Cardiac fibroblast (primary cell): ENCODE measurements around the gene TENT5C.

ENCODE experiments used
- DNase-seq, 2 donors: peaks; one replicate each; pipeline versions ENCODE4 v3.0.0 to v3.0.0-alpha.2; 2010; ENCODE audit warnings: low read depth in 2 of 2
- H3K4me3 ChIP-seq, 2 donors: replicated peaks in 1 of 2; 1 replicate in 1 of 2; 2 replicates in 1 of 2; pipeline ENCODE4 v1.5.1; 2011; ENCODE audit warnings: low read depth in 2 of 2, low read length in 2 of 2, mild to moderate bottlenecking in 2 of 2, moderate library complexity in 1 of 2
- CTCF ChIP-seq: IDR thresholded peaks from one replicate; pipeline ENCODE4 v1.5.1; 2011; ENCODE audit warnings: low read depth, mild to moderate bottlenecking, low read length, inconsistent platforms

Gene TENT5C

GRCh38 chr1:117638759-117639158 lies 32.9 kb downstream of the TENT5C start:
- TF ChIP-seq CTCF: no peak

GRCh38 chr1:117639741-117640140 lies 33.9 kb downstream of the TENT5C start:
- TF ChIP-seq CTCF: no peak
- no peak overlapping the region for H3K4me3 ChIP-seq
- DNase-seq: no peak

More at GRCh38 chr1:117638759-117639158, 32.9 kb downstream of the TENT5C start:
- no peak overlapping the region for H3K4me3 ChIP-seq
- DNase-seq: no peak

GRCh38 chr1:117641536-117641935 lies 35.7 kb downstream of the TENT5C start:
- H3K4me3 ChIP-seq: no peak overlapping the region
- no peak for TF ChIP-seq CTCF
- no peak for DNase-seq

GRCh38 chr1:117642963-117643362 lies 37.1 kb downstream of the TENT5C start:
- H3K4me3 ChIP-seq: no peak overlapping the region
- no peak for TF ChIP-seq CTCF
- DNase-seq: no peak

GRCh38 chr1:117643601-117644000 lies 37.8 kb downstream of the TENT5C start:
- TF ChIP-seq CTCF: no peak
- no peak overlapping the region for H3K4me3 ChIP-seq
- no peak for DNase-seq

- TF ChIP-seq CTCF: no peak
- DNase-seq: no peak
- H3K4me3 ChIP-seq: no peak overlapping the region
Observed at GRCh38 chr1:117644696-117645311, 39.0 kb downstream of the TENT5C start.

GRCh38 chr1:117645343-117645742 lies 39.5 kb downstream of the TENT5C start:
- no peak overlapping the region for H3K4me3 ChIP-seq
- DNase-seq: no peak
- no peak for TF ChIP-seq CTCF
